GM20000 (cell line): ENCODE results near the gene PHF21A.

ENCODE experiments used
- DNase-seq: peaks from one replicate; pipeline ENCODE4 v3.0.0; 2012; ENCODE audit warnings: low spot score
- TF ChIP-seq, protein P1 (sequence below): IDR thresholded peaks from 2 replicates; pipeline ENCODE4 v1.5.1; 2012; ENCODE audit warnings: mild to moderate bottlenecking, control low read depth; ENCODE audit errors: extremely low read depth, missing control alignments

Gene PHF21A

GRCh38 chr11:46105134-46105628 lies 16.1 kb downstream of the PHF21A start:
- TF ChIP-seq, protein P1, sequence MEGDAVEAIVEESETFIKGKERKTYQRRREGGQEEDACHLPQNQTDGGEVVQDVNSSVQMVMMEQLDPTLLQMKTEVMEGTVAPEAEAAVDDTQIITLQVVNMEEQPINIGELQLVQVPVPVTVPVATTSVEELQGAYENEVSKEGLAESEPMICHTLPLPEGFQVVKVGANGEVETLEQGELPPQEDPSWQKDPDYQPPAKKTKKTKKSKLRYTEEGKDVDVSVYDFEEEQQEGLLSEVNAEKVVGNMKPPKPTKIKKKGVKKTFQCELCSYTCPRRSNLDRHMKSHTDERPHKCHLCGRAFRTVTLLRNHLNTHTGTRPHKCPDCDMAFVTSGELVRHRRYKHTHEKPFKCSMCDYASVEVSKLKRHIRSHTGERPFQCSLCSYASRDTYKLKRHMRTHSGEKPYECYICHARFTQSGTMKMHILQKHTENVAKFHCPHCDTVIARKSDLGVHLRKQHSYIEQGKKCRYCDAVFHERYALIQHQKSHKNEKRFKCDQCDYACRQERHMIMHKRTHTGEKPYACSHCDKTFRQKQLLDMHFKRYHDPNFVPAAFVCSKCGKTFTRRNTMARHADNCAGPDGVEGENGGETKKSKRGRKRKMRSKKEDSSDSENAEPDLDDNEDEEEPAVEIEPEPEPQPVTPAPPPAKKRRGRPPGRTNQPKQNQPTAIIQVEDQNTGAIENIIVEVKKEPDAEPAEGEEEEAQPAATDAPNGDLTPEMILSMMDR, result no peak
- DNase-seq, result no peak

- DNase-seq, result no peak
- TF ChIP-seq, protein P1, result no peak
Measured at GRCh38 chr11:46102843-46103242, 18.4 kb downstream of the PHF21A start.

GRCh38 chr11:46100670-46101069 lies 20.6 kb downstream of the PHF21A start:
- TF ChIP-seq, protein P1, result no peak
- peak; percentile 32 for DNase-seq

GRCh38 chr11:46099963-46100316 lies 21.3 kb downstream of the PHF21A start:
- DNase-seq, result no peak
- TF ChIP-seq, protein P1, result no peak

GRCh38 chr11:46090375-46090774 lies 30.9 kb downstream of the PHF21A start:
- TF ChIP-seq, protein P1, result no peak
- DNase-seq, result no peak

- TF ChIP-seq, protein P1, result no peak
- no peak for DNase-seq
Measured at GRCh38 chr11:46079662-46080061, 41.6 kb downstream of the PHF21A start.

GRCh38 chr11:46075928-46076327 lies 45.3 kb downstream of the PHF21A start:
- no peak for DNase-seq
- TF ChIP-seq, protein P1, result no peak

GRCh38 chr11:46075168-46075567 lies 46.1 kb downstream of the PHF21A start:
- DNase-seq, result no peak
- TF ChIP-seq, protein P1, result no peak
